A673 (cell line): ENCODE results near the gene PNPLA6. TPM values are rescaled to one million over a fixed set of nuclear protein-coding genes. Genes with fewer than 3 reads are reported as not detected.

Experiments used
- BruUV-seq: library from RNA; stranded (reverse); fragments of 400-500 nt; replicated peaks from 2 replicates; lab custom pipeline; 2021; lab: Mats Ljungman, UMichigan
- CTCF ChIA-PET: fragments of 300-600 bp; sonication (Branson Sonifier 250); formaldehyde crosslinking; loops from one replicate; lab custom pipeline; 2022; ENCODE audit warnings: antibody characterized with exemption; lab: Charles Lee
- POLR2A ChIA-PET: fragments of 300-600 bp; sonication (Branson Sonifier 250); formaldehyde crosslinking; loops from one replicate; lab custom pipeline; 2022; ENCODE audit warnings: antibody characterized with exemption; ENCODE audit not compliant: low non-redundant PET; lab: Charles Lee
- DNase-seq: peaks from one replicate; pipeline ENCODE4 v3.0.0-alpha.2; 2015; ENCODE audit warnings: low spot score
- H3K27ac ChIP-seq: fragments of 200-600 bp; sonication (generic); 2 replicates; pipeline ENCODE4 v1.5.1; 2016; ENCODE audit warnings: mixed run types, low read depth, mild to moderate bottlenecking, mixed read lengths, antibody characterized with exemption, low read length; ENCODE audit not compliant: poor library complexity, severe bottlenecking
- H3K27me3 ChIP-seq: fragments of 200-600 bp; sonication (generic); replicated peaks from 2 replicates; pipeline ENCODE4 v1.6.1; 2017; ENCODE audit warnings: mixed run types, low read depth, mild to moderate bottlenecking, mixed read lengths, antibody characterized with exemption, low read length; ENCODE audit not compliant: insufficient read depth, poor library complexity
- H3K36me3 ChIP-seq: fragments of 200-600 bp; sonication (generic); 2 replicates; pipeline ENCODE4 v1.6.1; 2016; ENCODE audit warnings: mixed run types, mild to moderate bottlenecking, mixed read lengths, antibody characterized with exemption, low read length; ENCODE audit not compliant: insufficient read depth, poor library complexity, severe bottlenecking
- H3K4me1 ChIP-seq: fragments of 200-600 bp; sonication (generic); 2 replicates; pipeline ENCODE4 v1.6.1; 2017; ENCODE audit warnings: mixed run types, mild to moderate bottlenecking, mixed read lengths, antibody characterized with exemption, low read length; ENCODE audit not compliant: insufficient read depth, poor library complexity, severe bottlenecking
- H3K4me3 ChIP-seq: fragments of 200-600 bp; sonication (generic); 2 replicates; pipeline ENCODE4 v1.5.1; 2016; ENCODE audit warnings: low read depth, mixed run types, mild to moderate bottlenecking, mixed read lengths, low read length; ENCODE audit not compliant: poor library complexity, severe bottlenecking
- H3K9me3 ChIP-seq: fragments of 200-600 bp; sonication (generic); 2 replicates; pipeline ENCODE4 v1.6.1; 2016; ENCODE audit warnings: mixed run types, low read depth, mild to moderate bottlenecking, mixed read lengths, antibody characterized with exemption, low read length; ENCODE audit not compliant: poor library complexity, severe bottlenecking
- CTCF ChIP-seq: fragments of 300-800, 200-600 bp; sonication (generic); conservative IDR thresholded peaks from 2 replicates; pipeline ENCODE4 v1.5.1; 2017; ENCODE audit warnings: low read depth, mild to moderate bottlenecking, antibody characterized with exemption, low read length, moderate library complexity, mixed read lengths
- EZH2 ChIP-seq: fragments of 200-600 bp; sonication (generic); IDR thresholded peaks from 2 replicates; pipeline ENCODE4 v1.6.1; 2017; ENCODE audit warnings: borderline replicate concordance, low read depth, mild to moderate bottlenecking, mixed read lengths, antibody characterized with exemption, low read length; ENCODE audit not compliant: poor library complexity, severe bottlenecking
- intact Hi-C: fragments of 100-400 bp; cut with micrococcal nuclease; formaldehyde crosslinking; loops from one replicate; pipeline ENCODE4 v1.10.0; 2022; ENCODE audit not compliant: unreplicated experiment
- total RNA-seq: library from RNA; stranded (reverse); gene quantifications from 2 replicates; pipeline ENCODE4 v1.2.3, GENCODE V29; 2021

The PNPLA6 gene
- total RNA-seq, 1 experiment from 2014 or later, result 70.4 TPM

DNA sequence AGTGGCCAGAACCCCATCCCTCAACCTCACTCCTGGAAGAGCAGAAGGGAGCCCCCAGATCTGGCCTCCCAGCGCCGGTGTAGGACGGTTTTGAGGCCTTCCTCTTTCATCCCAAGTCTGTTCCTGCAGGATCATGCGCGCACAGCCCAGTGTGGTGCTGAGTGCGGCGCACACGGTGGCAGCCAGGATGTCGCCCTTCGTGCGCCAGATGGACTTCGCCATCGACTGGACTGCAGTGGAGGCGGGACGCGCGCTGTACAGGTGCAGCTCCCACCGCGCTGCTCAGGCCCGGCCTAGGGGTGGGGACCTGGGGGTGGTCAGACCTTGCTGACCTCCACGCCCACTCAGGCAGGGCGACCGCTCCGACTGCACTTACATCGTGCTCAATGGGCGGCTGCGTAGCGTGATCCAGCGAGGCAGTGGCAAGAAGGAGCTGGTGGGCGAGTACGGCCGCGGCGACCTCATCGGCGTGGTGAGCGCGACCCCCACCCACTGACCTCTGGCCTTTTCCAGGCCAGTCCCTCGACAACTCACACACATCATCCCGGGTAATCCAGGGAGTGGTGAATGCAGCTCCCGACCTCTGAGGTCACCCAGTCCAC lies 14.8 kb downstream of the PNPLA6 start:
- POLR2A ChIA-PET, result no interaction called here
- intact Hi-C loops, result no loop called here
- BruUV-seq, result no TSS peak
- CTCF ChIA-PET, result no interaction called here
- no peaks in the 10 kb centered on the region for H3K27me3 ChIP-seq
- H3K4me1 ChIP-seq, result no peaks in the 10 kb centered on the region
- peaks cover 7% of the 10 kb centered on the region for H3K36me3 ChIP-seq
- H3K4me3 ChIP-seq, result no peak overlapping the region
- H3K9me3 ChIP-seq, result no peaks in the 10 kb centered on the region
- no peak for TF ChIP-seq EZH2
- TF ChIP-seq CTCF, result no peak
- H3K27ac ChIP-seq, result no peak overlapping the region
- DNase-seq, result no peak

DNA sequence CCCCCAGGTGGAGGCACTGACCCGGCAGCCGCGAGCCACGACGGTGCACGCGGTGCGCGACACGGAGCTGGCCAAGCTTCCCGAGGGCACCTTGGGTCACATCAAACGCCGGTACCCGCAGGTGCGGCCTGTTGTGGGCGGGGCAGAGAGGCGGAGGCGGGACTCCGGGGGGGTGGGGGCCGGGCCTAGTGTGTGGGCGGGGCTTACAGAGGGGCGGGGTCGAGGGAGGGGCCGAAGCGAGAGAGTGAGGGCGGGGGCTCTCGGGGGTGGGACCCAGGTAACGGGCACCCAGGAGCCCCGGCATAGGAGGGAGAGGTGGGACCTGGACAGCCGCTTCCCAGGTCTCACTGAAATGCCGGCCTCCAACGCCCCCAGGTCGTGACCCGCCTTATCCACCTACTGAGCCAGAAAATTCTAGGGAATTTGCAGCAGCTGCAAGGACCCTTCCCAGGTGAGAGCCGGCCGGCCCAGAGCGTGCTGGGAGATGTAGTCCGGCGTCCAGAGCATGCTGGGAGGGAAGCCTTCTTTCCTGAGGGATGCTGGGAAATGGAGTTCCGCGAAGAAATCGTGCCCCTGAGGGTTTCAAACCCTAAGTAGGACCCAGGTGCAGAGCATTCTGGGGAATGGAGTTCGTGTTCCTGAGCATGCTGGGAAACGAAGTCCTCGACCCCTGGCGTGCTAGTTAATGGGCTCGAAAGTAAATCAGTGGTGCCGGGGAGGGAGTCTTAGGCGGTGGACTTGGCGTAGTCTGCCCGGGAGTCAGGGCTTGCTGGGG lies 15.7 kb downstream of the PNPLA6 start:
- POLR2A ChIA-PET, result no interaction called here

GRCh38 chr19:7552781-7553180 lies 17.3 kb downstream of the PNPLA6 start:
- intact Hi-C loops, result no loop called here
- BruUV-seq, result no TSS peak
- ChIA-PET CTCF (no interaction called here), POLR2A (interaction anchor here (0.7 kb wide), 1 partner anchor 351 kb away, joined by 12 read pairs; no protein-coding TSS in a partner anchor)
- H3K27me3 ChIP-seq, result no peaks in the 10 kb centered on the region
- no peaks in the 10 kb centered on the region for H3K9me3 ChIP-seq
- no peaks in the 10 kb centered on the region for H3K4me1 ChIP-seq
- H3K36me3 ChIP-seq, result peaks cover 7% of the 10 kb centered on the region
- no peak overlapping the region for H3K4me3 ChIP-seq
- no peak for TF ChIP-seq CTCF
- no peak for TF ChIP-seq EZH2
- no peak for DNase-seq
- no peak overlapping the region for H3K27ac ChIP-seq

More for the DNA sequence above, 15.7 kb downstream of the PNPLA6 start:
- Histone ChIP-seq H3K36me3 (peaks cover 7% of the 10 kb centered on the region), H3K4me1 (no peaks in the 10 kb centered on the region), H3K27me3 (no peaks in the 10 kb centered on the region), H3K27ac (no peak overlapping the region), H3K4me3 (no peak overlapping the region), H3K9me3 (no peaks in the 10 kb centered on the region)
- peak; percentile 73 for DNase-seq
- intact Hi-C loops, result no loop called here
- no peak for TF ChIP-seq EZH2
- TF ChIP-seq CTCF, result no peak
- CTCF ChIA-PET, result no interaction called here
- BruUV-seq, result no TSS peak
